H1 (cell line): ENCODE measurements around the gene LIX1L. TPM values are rescaled to one million over a fixed set of nuclear protein-coding genes. Genes with fewer than 3 reads are reported as not detected.

Source experiments
- CTCF ChIA-PET: fragments of 300-600 bp; sonication (Branson Sonifier 250); formaldehyde crosslinking; loops from one replicate; lab custom pipeline; 2021; ENCODE audit not compliant: partially characterized antibody; lab: Charles Lee
- POLR2A ChIA-PET: fragments of 300-600 bp; sonication (Branson Sonifier 250); formaldehyde crosslinking; loops from one replicate; lab custom pipeline; 2021; ENCODE audit warnings: inconsistent platforms; ENCODE audit not compliant: partially characterized antibody; lab: Charles Lee
- DNase-seq, 2 experiments: peaks; one replicate each; pipeline versions ENCODE4 v3.0.0 to v3.0.0-alpha.2; 2010 to 2022; ENCODE audit warnings: low spot score in 2 of 2, low read depth in 1 of 2, mixed read lengths in 1 of 2
- FAIRE-seq: peaks from 2 replicates; lab custom pipeline; 2011; peaks lifted over from hg19 to GRCh38; lab: Jason Lieb, UNC
- H2AFZ ChIP-seq: 2 replicates; pipeline ENCODE4 v1.8.1; 2012; ENCODE audit warnings: low read length, inconsistent platforms
- H2AK5ac ChIP-seq: 2 replicates; pipeline ENCODE4 v1.6.1; 2013; ENCODE audit warnings: low read depth, low read length
- H2BK120ac ChIP-seq: replicated peaks from 2 replicates; pipeline ENCODE3; 2013; ENCODE audit warnings: low read depth, low read length, inconsistent platforms
- H2BK12ac ChIP-seq: 2 replicates; pipeline ENCODE4 v1.6.1; 2013; ENCODE audit warnings: low read depth, low read length
- H2BK15ac ChIP-seq: 2 replicates; pipeline ENCODE4 v1.6.1; 2013; ENCODE audit warnings: low read length
- H2BK20ac ChIP-seq: 2 replicates; pipeline ENCODE4 v1.6.1; 2013; ENCODE audit warnings: low read length
- H2BK5ac ChIP-seq: 2 replicates; pipeline ENCODE4 v1.6.1; 2013; ENCODE audit warnings: low read depth, low read length
- H3K14ac ChIP-seq: 2 replicates; pipeline ENCODE4 v1.6.1; 2013; ENCODE audit warnings: inconsistent platforms; ENCODE audit not compliant: insufficient read length
- H3K18ac ChIP-seq: 2 replicates; pipeline ENCODE4 v1.6.1; 2013; ENCODE audit warnings: low read length; ENCODE audit errors: extremely low read depth
- H3K23ac ChIP-seq: 2 replicates; pipeline ENCODE4 v1.6.1; 2013; ENCODE audit warnings: inconsistent platforms; ENCODE audit not compliant: insufficient read length
- H3K23me2 ChIP-seq: 2 replicates; pipeline ENCODE4 v1.6.1; 2013; ENCODE audit warnings: low read depth, low read length
- H3K27ac ChIP-seq: 2 replicates; pipeline ENCODE4 v1.6.1; 2011; ENCODE audit warnings: low read depth, low read length, inconsistent platforms
- H3K27me3 ChIP-seq, 4 experiments: replicated peaks in 1 of 4; 1 replicate in 1 of 4; 2 replicates in 3 of 4; pipeline versions ENCODE4 v1.6.1 to v1.8.1; 2011 to 2013; ENCODE audit warnings: low read length in 3 of 4, mild to moderate bottlenecking in 3 of 4, inconsistent platforms in 2 of 4, mixed read lengths in 2 of 4, moderate library complexity in 1 of 4; ENCODE audit not compliant: control insufficient read depth in 3 of 4, insufficient read depth in 3 of 4; ENCODE audit errors: extremely low read depth in 1 of 4
- H3K36me3 ChIP-seq, 4 experiments: 2 replicates each; pipeline versions ENCODE4 v1.6.1 to v1.8.1; 2011 to 2013; ENCODE audit warnings: mild to moderate bottlenecking in 4 of 4, low read length in 3 of 4, moderate library complexity in 2 of 4, control low read depth in 1 of 4, inconsistent platforms in 1 of 4; ENCODE audit not compliant: insufficient read depth in 4 of 4, control insufficient read depth in 2 of 4
- H3K4ac ChIP-seq: replicated peaks from 2 replicates; pipeline ENCODE3; 2013; ENCODE audit warnings: low read length, low read depth, mixed read lengths, inconsistent platforms; ENCODE audit not compliant: insufficient read length
- H3K4me1 ChIP-seq, 4 experiments: replicated peaks in 1 of 4; 1 replicate in 1 of 4; 2 replicates in 3 of 4; pipeline versions ENCODE4 v1.6.1 to v1.8.1; 2011 to 2013; ENCODE audit warnings: low read length in 3 of 4, inconsistent platforms in 2 of 4, mixed read lengths in 1 of 4; ENCODE audit not compliant: insufficient read depth in 4 of 4, control insufficient read depth in 3 of 4
- H3K4me2 ChIP-seq, 2 experiments: 2 replicates each; pipeline versions ENCODE4 v1.6.1 to v1.8.1; 2011 to 2013; ENCODE audit warnings: low read depth in 2 of 2, low read length in 2 of 2, control low read depth in 1 of 2, inconsistent platforms in 1 of 2, mild to moderate bottlenecking in 1 of 2; ENCODE audit not compliant: insufficient read depth in 1 of 2
- H3K4me3 ChIP-seq, 4 experiments: fragments of 200-600, 300-600 bp in 1 of 4; sonication (generic), shearing (Covaris generic), sonication (Bioruptor Twin) in 1 of 4; 2 replicates each; pipeline versions ENCODE4 v1.5.1 to v1.8.1; 2011 to 2016; ENCODE audit warnings: low read length in 4 of 4, low read depth in 3 of 4, control low read depth in 2 of 4, inconsistent platforms in 2 of 4, mild to moderate bottlenecking in 2 of 4, mixed read lengths in 1 of 4, moderate library complexity in 1 of 4; ENCODE audit not compliant: insufficient read depth in 2 of 4; ENCODE audit errors: extremely low read depth in 1 of 4
- H3K56ac ChIP-seq: replicated peaks from 2 replicates; pipeline ENCODE3; 2013; ENCODE audit warnings: low read depth, mild to moderate bottlenecking, mixed read lengths, low read length, inconsistent platforms; ENCODE audit not compliant: insufficient read length
- H3K79me1 ChIP-seq: 2 replicates; pipeline ENCODE4 v1.6.1; 2013; ENCODE audit warnings: low read depth, low read length, control low read depth
- H3K79me2 ChIP-seq, 2 experiments: 2 replicates each; pipeline versions ENCODE4 v1.6.1 to v1.8.1; 2012 to 2013; ENCODE audit warnings: low read length in 2 of 2, mild to moderate bottlenecking in 2 of 2, inconsistent platforms in 1 of 2; ENCODE audit not compliant: insufficient read depth in 2 of 2, control insufficient read depth in 1 of 2
- H3K9ac ChIP-seq, 4 experiments: replicated peaks in 1 of 4; 1 replicate in 1 of 4; 2 replicates in 3 of 4; pipeline versions ENCODE4 v1.6.1 to v1.8.1; 2011 to 2013; ENCODE audit warnings: low read depth in 3 of 4, low read length in 3 of 4, control low read depth in 2 of 4, mild to moderate bottlenecking in 2 of 4, moderate library complexity in 2 of 4, inconsistent platforms in 1 of 4; ENCODE audit errors: extremely low read depth in 1 of 4
- H3K9me3 ChIP-seq, 2 experiments: 2 replicates each; pipeline versions ENCODE4 v1.6.1 to v1.8.1; 2012 to 2013; ENCODE audit warnings: mild to moderate bottlenecking in 2 of 2, moderate library complexity in 2 of 2, control low read depth in 1 of 2, inconsistent platforms in 1 of 2, low read depth in 1 of 2, low read length in 1 of 2, mixed read lengths in 1 of 2; ENCODE audit not compliant: insufficient read depth in 2 of 2
- H4K20me1 ChIP-seq, 2 experiments: replicated peaks in 1 of 2; 2 replicates each; pipeline versions ENCODE3 to v1.8.1; 2011 to 2013; ENCODE audit warnings: inconsistent platforms in 2 of 2, low read length in 2 of 2, mild to moderate bottlenecking in 1 of 2; ENCODE audit not compliant: insufficient read depth in 2 of 2, control insufficient read depth in 1 of 2
- H4K5ac ChIP-seq: 2 replicates; pipeline ENCODE4 v1.6.1; 2013; ENCODE audit warnings: low read length, low read depth, mixed read lengths, inconsistent platforms; ENCODE audit not compliant: insufficient read length
- H4K8ac ChIP-seq: 2 replicates; pipeline ENCODE4 v1.8.0; 2013; ENCODE audit warnings: mild to moderate bottlenecking, moderate library complexity, low read length, inconsistent platforms; ENCODE audit not compliant: insufficient read depth; ENCODE audit errors: extremely low read depth
- H4K91ac ChIP-seq: replicated peaks from 2 replicates; pipeline ENCODE3; 2013; ENCODE audit warnings: low read length, mixed read lengths, inconsistent platforms; ENCODE audit not compliant: insufficient read length
- CBX8 ChIP-seq: fragments of 300-800, 300-1000 bp; sonication (generic); IDR thresholded peaks from 2 replicates; pipeline ENCODE4 v1.7.1; 2016; ENCODE audit warnings: low read depth, low read length, borderline replicate concordance
- CREB1 ChIP-seq: IDR thresholded peaks from 2 replicates; pipeline ENCODE4 v1.6.1; 2012; ENCODE audit warnings: inconsistent platforms
- CTCF ChIP-seq, 3 experiments: IDR thresholded peaks; 1 replicate in 2 of 3; 2 replicates in 1 of 3; pipeline versions ENCODE4 v1.5.1 to v1.6.1; 2011; ENCODE audit warnings: low read length in 3 of 3, mild to moderate bottlenecking in 3 of 3, inconsistent platforms in 2 of 3, low read depth in 1 of 3, moderate library complexity in 1 of 3; ENCODE audit not compliant: insufficient read depth in 1 of 3; ENCODE audit errors: control extremely low read depth in 1 of 3
- POLR2A ChIP-seq, 2 experiments: IDR thresholded peaks; 1 replicate in 1 of 2; 2 replicates in 1 of 2; pipeline ENCODE4 v1.6.1; 2011; ENCODE audit warnings: low read depth in 2 of 2, low read length in 2 of 2, mild to moderate bottlenecking in 2 of 2; ENCODE audit errors: control extremely low read depth in 1 of 2
- POLR2AphosphoS5 ChIP-seq: IDR thresholded peaks from 2 replicates; pipeline ENCODE4 v1.6.1; 2011; ENCODE audit warnings: low read depth, low read length
- RFX5 ChIP-seq: IDR thresholded peaks from 2 replicates; pipeline ENCODE4 v1.6.1; 2011; ENCODE audit warnings: low read depth, low read length, improper control_type of control experiment, borderline replicate concordance
- SIN3A ChIP-seq, 2 experiments: IDR thresholded peaks in 1 of 2; conservative IDR thresholded peaks in 1 of 2; 2 replicates each; pipeline ENCODE4 v1.6.1; 2011 to 2012; ENCODE audit warnings: low read length in 2 of 2, improper control_type of control experiment in 1 of 2, low read depth in 1 of 2, mild to moderate bottlenecking in 1 of 2
- SP4 ChIP-seq: IDR thresholded peaks from 2 replicates; pipeline ENCODE4 v1.6.1; 2012; ENCODE audit warnings: low read length, inconsistent platforms
- TBP ChIP-seq: IDR thresholded peaks from 2 replicates; pipeline ENCODE4 v1.6.1; 2011; ENCODE audit warnings: low read depth, low read length, improper control_type of control experiment
- TCF12 ChIP-seq: IDR thresholded peaks from 2 replicates; pipeline ENCODE4 v1.6.1; 2011; ENCODE audit warnings: low read depth, mild to moderate bottlenecking, low read length
- WGBS, 2 experiments: shearing (Covaris generic) in 1 of 2; methylation state at CpG; one replicate each; pipeline versions ENCODE4 v1.1.6 to v1.1.7; 2013 to 2015; ENCODE audit warnings: low lambda C conversion rate in 2 of 2, mixed read lengths in 2 of 2, inconsistent platforms in 1 of 2, low coverage in 1 of 2, missing lambda C conversion rate in 1 of 2; ENCODE audit not compliant: insufficient replicate concordance in 2 of 2, insufficient coverage in 1 of 2, insufficient read length in 1 of 2; ENCODE audit errors: extremely low coverage in 1 of 2, missing lambda C conversion rate in 1 of 2; 5-methylcytosine and 5-hydroxymethylcytosine counted together
- polyA plus RNA-seq, 7 experiments: library from polyadenylated mRNA; depleted of rRNA in 3 of 7; stranded (reverse) in 5 of 7; unstranded in 2 of 7; fragments of >200 nt in 5 of 7; fragments of 200-250 nt in 2 of 7; gene quantifications; 1 replicate in 5 of 7; 2 replicates in 1 of 7; 4 replicates in 1 of 7; pipeline versions ENCODE4 v1.2.1 to v1.2.3, GENCODE V29; 2011 to 2013; ENCODE audit warnings: missing spikeins in 2 of 7, mixed read lengths in 2 of 7
- total RNA-seq: library from RNA; stranded (reverse); fragmentation: NEBNext Ultra II Directional; extraction: Animal tissue kit (Norgen Biotek cat#: 25700); gene quantifications from 2 replicates; pipeline ENCODE4 v1.2.1, GENCODE V29; 2021

LIX1L gene
- total and polyA plus RNA-seq, 2 of the 8 experiments (the other 6 are each of a cell fraction or from before 2014, with no cell fraction given): 2.9 to 3.7 TPM

- Histone ChIP-seq H3K4ac (no peak overlapping the region), H3K36me3 (peaks cover 17 to 35% (median 25%) of the 10 kb centered on the region in 4 experiments), H3K4me2 (peak overlapping the region in 1 of 2 experiments; percentile 96; a peak in 1 of 4 replicates), H2BK120ac (no peak overlapping the region), H3K56ac (no peak overlapping the region), H2AFZ (no peak overlapping the region), H3K27me3 (no peaks in the 10 kb centered on the region), H3K23me2 (peaks cover 3% of the 10 kb centered on the region), H2AK5ac (no peak overlapping the region), H4K8ac (no peak overlapping the region), H2BK5ac (no peak overlapping the region), H2BK12ac (0 out of 2 replicates have a peak overlapping the region, but pooled peaks have one; percentile 80), H3K79me1 (peaks cover 6% of the 10 kb centered on the region; the same call in 1 of the 2 replicates), H3K27ac (no peak overlapping the region), H3K9me3 (no peaks in the 10 kb centered on the region), H4K20me1 (peaks cover 0 to 2% of the 10 kb centered on the region in 2 experiments), H2BK20ac (no peak overlapping the region), H3K14ac (no peak overlapping the region), H3K9ac (no peak overlapping the region), H3K79me2 (peaks cover 4 to 27% of the 10 kb centered on the region in 2 experiments; a peak in 3 of 4 replicates), H4K5ac (no peak overlapping the region), H3K18ac (no peak overlapping the region), H3K23ac (no peak overlapping the region), H3K4me1 (peaks cover 2% of the 10 kb centered on the region in 4 experiments; a peak in 3 of 7 replicates), H4K91ac (no peak overlapping the region), H3K4me3 (no peak overlapping the region), H2BK15ac (no peak overlapping the region)
- ChIA-PET POLR2A (interaction anchor here (0.7 to 13.4 kb wide), 15 partner anchors 9 to 120 kb away, joined by 3 to 218 read pairs (median 3); partner anchors contain the start of gene RBM8A), CTCF (interaction anchor here (1.1 to 12.6 kb wide), 6 partner anchors 13 to 25 kb away, joined by 3 to 93 read pairs (median 3); no protein-coding TSS in a partner anchor)
- FAIRE-seq: no peak
- DNase-seq: no peak
- WGBS, 2 experiments: 90% methylated on average over 10 of the region's 10 CpGs; no CpG with 5 or more reads in 1 of the 2 experiments
- TF ChIP-seq CTCF (IDR thresholded peaks at IDR 0.05; ENCODE audit: control extremely low read depth in 1 of 3, insufficient read depth in 1 of 3, low read depth in 1 of 3, low read length in 3 of 3) (no peak), RFX5 (no peak), TBP (no peak), POLR2AphosphoS5 (peak; percentile 84), CREB1 (no peak), TCF12 (no peak), CBX8 (no peak), POLR2A (IDR thresholded peaks at IDR 0.05; ENCODE audit: control extremely low read depth in 1 of 2, low read depth in 2 of 2, low read length in 2 of 2) (peak; percentile 32 to 73), SIN3A (conservative IDR thresholded peaks at IDR 0.05 in 1 of 2, IDR thresholded peaks at IDR 0.05 in 1 of 2; ENCODE audit: low read depth in 1 of 2, low read length in 2 of 2) (no peak), SP4 (no peak)
Observed at GRCh38 chr1:145991735-145992412, 34.1 kb upstream of the LIX1L start.
